NB4 (cell line): ENCODE data around the gene CALML3.

Experiments
- MYC ChIP-seq: IDR thresholded peaks from 2 replicates; pipeline ENCODE4 v1.6.1; 2011; ENCODE audit warnings: low read depth, low read length
- POLR2A ChIP-seq: IDR thresholded peaks from 2 replicates; pipeline ENCODE4 v1.6.1; 2011; ENCODE audit warnings: mild to moderate bottlenecking; ENCODE audit not compliant: insufficient read length; ENCODE audit errors: extremely low read depth
- TF ChIP-seq, protein P1 (sequence below): IDR thresholded peaks from one replicate; pipeline ENCODE4 v1.5.1; 2012; ENCODE audit warnings: low read depth, low read length
- TF ChIP-seq, protein P2 (sequence below): IDR thresholded peaks from 2 replicates; pipeline ENCODE4 v1.6.1; 2011; ENCODE audit warnings: low read depth, low read length

DNA sequence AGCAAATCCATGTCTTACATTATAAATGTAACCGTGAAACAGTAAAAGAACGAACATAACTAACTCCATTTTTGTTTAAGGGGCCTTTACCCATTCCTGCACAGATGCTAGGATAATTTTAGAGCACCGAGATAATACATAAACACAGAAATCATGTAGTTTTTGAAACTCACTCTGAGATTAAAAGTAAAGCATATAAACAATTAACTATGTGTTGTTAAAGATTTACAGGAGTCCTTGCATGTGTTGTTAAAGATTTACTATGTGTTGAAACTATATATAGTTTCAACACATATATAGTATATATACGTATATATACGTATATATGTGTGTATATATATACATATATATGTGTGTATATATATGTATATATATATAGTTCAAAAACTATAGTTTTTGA lies 7.2 kb upstream of the CALML3 start:
- TF ChIP-seq, protein P1, sequence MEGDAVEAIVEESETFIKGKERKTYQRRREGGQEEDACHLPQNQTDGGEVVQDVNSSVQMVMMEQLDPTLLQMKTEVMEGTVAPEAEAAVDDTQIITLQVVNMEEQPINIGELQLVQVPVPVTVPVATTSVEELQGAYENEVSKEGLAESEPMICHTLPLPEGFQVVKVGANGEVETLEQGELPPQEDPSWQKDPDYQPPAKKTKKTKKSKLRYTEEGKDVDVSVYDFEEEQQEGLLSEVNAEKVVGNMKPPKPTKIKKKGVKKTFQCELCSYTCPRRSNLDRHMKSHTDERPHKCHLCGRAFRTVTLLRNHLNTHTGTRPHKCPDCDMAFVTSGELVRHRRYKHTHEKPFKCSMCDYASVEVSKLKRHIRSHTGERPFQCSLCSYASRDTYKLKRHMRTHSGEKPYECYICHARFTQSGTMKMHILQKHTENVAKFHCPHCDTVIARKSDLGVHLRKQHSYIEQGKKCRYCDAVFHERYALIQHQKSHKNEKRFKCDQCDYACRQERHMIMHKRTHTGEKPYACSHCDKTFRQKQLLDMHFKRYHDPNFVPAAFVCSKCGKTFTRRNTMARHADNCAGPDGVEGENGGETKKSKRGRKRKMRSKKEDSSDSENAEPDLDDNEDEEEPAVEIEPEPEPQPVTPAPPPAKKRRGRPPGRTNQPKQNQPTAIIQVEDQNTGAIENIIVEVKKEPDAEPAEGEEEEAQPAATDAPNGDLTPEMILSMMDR = no peak
- TF ChIP-seq POLR2A = no peak
- TF ChIP-seq MYC = no peak
- TF ChIP-seq, protein P2, sequence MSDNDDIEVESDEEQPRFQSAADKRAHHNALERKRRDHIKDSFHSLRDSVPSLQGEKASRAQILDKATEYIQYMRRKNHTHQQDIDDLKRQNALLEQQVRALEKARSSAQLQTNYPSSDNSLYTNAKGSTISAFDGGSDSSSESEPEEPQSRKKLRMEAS = no peak
